Ishikawa (cell line): ENCODE data around the gene NELL1.

Experiments
- CEBPB ChIP-seq: IDR thresholded peaks from 2 replicates; pipeline ENCODE4 v1.6.1; 2012
- EP300 ChIP-seq: IDR thresholded peaks from 2 replicates; pipeline ENCODE4 v1.6.1; 2012; ENCODE audit warnings: borderline replicate concordance
- NFIC ChIP-seq: IDR thresholded peaks from 2 replicates; pipeline ENCODE4 v1.6.1; 2012
- RAD21 ChIP-seq: IDR thresholded peaks from 2 replicates; pipeline ENCODE4 v1.6.1; 2012; ENCODE audit warnings: low read depth
- TAF1 ChIP-seq: IDR thresholded peaks from 2 replicates; pipeline ENCODE4 v1.6.1; 2012; ENCODE audit warnings: low read depth, mild to moderate bottlenecking
- ZBTB7A ChIP-seq: IDR thresholded peaks from 2 replicates; pipeline ENCODE4 v1.6.1; 2012; ENCODE audit warnings: low read depth
- TF ChIP-seq, protein P1 (sequence below): IDR thresholded peaks from 2 replicates; pipeline ENCODE4 v1.6.1; 2012
- TF ChIP-seq, protein P2 (sequence below): IDR thresholded peaks from 2 replicates; pipeline ENCODE4 v1.6.1; 2012; ENCODE audit warnings: low read depth, mild to moderate bottlenecking

GRCh38 chr11:21464601-21465193, 795.3 kb downstream of the NELL1 start:
- TF ChIP-seq TAF1: no peak
- TF ChIP-seq CEBPB: no peak
- TF ChIP-seq ZBTB7A: no peak
- TF ChIP-seq NFIC: no peak
- TF ChIP-seq RAD21: no peak
- no peak for TF ChIP-seq EP300
- TF ChIP-seq, protein P1, sequence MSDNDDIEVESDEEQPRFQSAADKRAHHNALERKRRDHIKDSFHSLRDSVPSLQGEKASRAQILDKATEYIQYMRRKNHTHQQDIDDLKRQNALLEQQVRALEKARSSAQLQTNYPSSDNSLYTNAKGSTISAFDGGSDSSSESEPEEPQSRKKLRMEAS: no peak
- TF ChIP-seq, protein P2, sequence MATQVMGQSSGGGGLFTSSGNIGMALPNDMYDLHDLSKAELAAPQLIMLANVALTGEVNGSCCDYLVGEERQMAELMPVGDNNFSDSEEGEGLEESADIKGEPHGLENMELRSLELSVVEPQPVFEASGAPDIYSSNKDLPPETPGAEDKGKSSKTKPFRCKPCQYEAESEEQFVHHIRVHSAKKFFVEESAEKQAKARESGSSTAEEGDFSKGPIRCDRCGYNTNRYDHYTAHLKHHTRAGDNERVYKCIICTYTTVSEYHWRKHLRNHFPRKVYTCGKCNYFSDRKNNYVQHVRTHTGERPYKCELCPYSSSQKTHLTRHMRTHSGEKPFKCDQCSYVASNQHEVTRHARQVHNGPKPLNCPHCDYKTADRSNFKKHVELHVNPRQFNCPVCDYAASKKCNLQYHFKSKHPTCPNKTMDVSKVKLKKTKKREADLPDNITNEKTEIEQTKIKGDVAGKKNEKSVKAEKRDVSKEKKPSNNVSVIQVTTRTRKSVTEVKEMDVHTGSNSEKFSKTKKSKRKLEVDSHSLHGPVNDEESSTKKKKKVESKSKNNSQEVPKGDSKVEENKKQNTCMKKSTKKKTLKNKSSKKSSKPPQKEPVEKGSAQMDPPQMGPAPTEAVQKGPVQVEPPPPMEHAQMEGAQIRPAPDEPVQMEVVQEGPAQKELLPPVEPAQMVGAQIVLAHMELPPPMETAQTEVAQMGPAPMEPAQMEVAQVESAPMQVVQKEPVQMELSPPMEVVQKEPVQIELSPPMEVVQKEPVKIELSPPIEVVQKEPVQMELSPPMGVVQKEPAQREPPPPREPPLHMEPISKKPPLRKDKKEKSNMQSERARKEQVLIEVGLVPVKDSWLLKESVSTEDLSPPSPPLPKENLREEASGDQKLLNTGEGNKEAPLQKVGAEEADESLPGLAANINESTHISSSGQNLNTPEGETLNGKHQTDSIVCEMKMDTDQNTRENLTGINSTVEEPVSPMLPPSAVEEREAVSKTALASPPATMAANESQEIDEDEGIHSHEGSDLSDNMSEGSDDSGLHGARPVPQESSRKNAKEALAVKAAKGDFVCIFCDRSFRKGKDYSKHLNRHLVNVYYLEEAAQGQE: no peak
